Fibroblast of skin of left quadriceps (primary cell): ENCODE measurements around the gene CPD.

ENCODE experiments used
- DNase-seq, 2 experiments: peaks; one replicate each; pipeline ENCODE4 v3.0.0-alpha.2; 2013; ENCODE audit warnings: low read depth in 2 of 2

Gene CPD

GRCh38 chr17:30505868-30506417 is 127.2 kb downstream of the CPD start:
- no peak for DNase-seq

GRCh38 chr17:30506481-30506880 is 127.8 kb downstream of the CPD start:
- DNase-seq: no peak

- peak; percentile 7 to 13 for DNase-seq
These were observed 134.6 kb downstream of the CPD start for GRCh38 chr17:30513346-30513745.

DNA sequence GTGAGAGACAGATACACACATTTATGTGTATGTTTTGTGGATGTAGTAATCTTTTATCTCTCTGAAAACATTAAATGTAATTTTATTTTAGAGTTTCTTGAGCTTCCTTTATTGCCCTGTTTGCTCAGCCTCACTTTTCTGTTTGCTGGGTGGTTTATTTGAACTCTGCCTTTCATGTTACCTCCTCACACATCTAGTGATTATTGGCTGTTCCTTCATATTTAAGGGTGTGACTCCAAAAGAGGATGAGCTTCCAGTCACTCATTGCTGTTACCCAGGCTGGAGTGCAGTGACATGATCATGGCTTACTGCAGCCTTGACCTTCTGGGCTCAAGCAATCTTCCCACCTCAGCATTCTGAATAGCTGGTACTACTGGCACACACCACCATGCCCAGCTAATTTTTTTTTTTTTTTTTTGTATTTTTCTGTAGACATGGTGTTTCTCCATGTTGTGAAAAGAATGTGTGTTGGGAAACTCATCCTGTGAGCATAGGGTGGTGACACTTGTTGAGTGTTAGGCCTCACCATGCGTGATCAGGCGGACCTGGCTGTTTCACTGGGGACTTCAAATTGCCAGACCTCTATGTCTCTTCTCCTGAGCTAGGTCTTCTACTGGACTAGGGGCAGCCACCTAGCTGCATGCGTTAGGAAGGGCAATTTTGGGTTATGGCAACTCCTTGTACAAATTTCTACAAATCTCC is 136.3 kb downstream of the CPD start:
- no peak for DNase-seq

- no peak for DNase-seq
These were observed 139.1 kb downstream of the CPD start for GRCh38 chr17:30517786-30518185.

DNA sequence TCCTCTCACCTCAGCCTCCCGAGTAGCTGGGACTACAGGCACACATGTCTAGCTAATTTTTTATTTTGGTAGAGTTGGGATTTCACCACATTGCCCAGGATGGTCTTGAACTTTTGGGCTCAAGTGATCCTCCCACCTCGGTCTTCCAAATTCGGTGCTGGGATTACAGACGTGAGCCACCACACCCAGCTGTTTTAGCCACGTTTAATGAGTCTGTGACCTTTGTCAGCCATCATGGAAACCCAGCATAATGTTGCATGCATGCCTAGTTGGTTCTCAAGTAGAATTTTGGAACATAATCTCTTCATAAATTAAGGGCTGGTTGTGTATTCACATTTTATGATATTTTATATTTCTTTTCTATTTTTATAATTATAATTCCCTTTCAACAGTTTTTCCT is 140.4 kb downstream of the CPD start:
- no peak for DNase-seq
